H1 (cell line): ENCODE data around the gene SLC39A8. TPM values are rescaled to one million over a fixed set of nuclear protein-coding genes. Genes with fewer than 3 reads are reported as not detected.

ENCODE experiments used
- CTCF ChIA-PET: fragments of 300-600 bp; sonication (Branson Sonifier 250); formaldehyde crosslinking; loops from one replicate; lab custom pipeline; 2021; ENCODE audit not compliant: partially characterized antibody; lab: Charles Lee
- POLR2A ChIA-PET: fragments of 300-600 bp; sonication (Branson Sonifier 250); formaldehyde crosslinking; loops from one replicate; lab custom pipeline; 2021; ENCODE audit warnings: inconsistent platforms; ENCODE audit not compliant: partially characterized antibody; lab: Charles Lee
- DNase-seq, 2 experiments: peaks; one replicate each; pipeline versions ENCODE4 v3.0.0 to v3.0.0-alpha.2; 2010 to 2022; ENCODE audit warnings: low spot score in 2 of 2, low read depth in 1 of 2, mixed read lengths in 1 of 2
- FAIRE-seq: peaks from 2 replicates; lab custom pipeline; 2011; peaks lifted over from hg19 to GRCh38; lab: Jason Lieb, UNC
- H2AFZ ChIP-seq: 2 replicates; pipeline ENCODE4 v1.8.1; 2012; ENCODE audit warnings: low read length, inconsistent platforms
- H2AK5ac ChIP-seq: 2 replicates; pipeline ENCODE4 v1.6.1; 2013; ENCODE audit warnings: low read depth, low read length
- H2BK120ac ChIP-seq: replicated peaks from 2 replicates; pipeline ENCODE3; 2013; ENCODE audit warnings: low read depth, low read length, inconsistent platforms
- H2BK12ac ChIP-seq: 2 replicates; pipeline ENCODE4 v1.6.1; 2013; ENCODE audit warnings: low read depth, low read length
- H2BK15ac ChIP-seq: 2 replicates; pipeline ENCODE4 v1.6.1; 2013; ENCODE audit warnings: low read length
- H2BK20ac ChIP-seq: 2 replicates; pipeline ENCODE4 v1.6.1; 2013; ENCODE audit warnings: low read length
- H2BK5ac ChIP-seq: 2 replicates; pipeline ENCODE4 v1.6.1; 2013; ENCODE audit warnings: low read depth, low read length
- H3K14ac ChIP-seq: 2 replicates; pipeline ENCODE4 v1.6.1; 2013; ENCODE audit warnings: inconsistent platforms; ENCODE audit not compliant: insufficient read length
- H3K18ac ChIP-seq: 2 replicates; pipeline ENCODE4 v1.6.1; 2013; ENCODE audit warnings: low read length; ENCODE audit errors: extremely low read depth
- H3K23ac ChIP-seq: 2 replicates; pipeline ENCODE4 v1.6.1; 2013; ENCODE audit warnings: inconsistent platforms; ENCODE audit not compliant: insufficient read length
- H3K23me2 ChIP-seq: 2 replicates; pipeline ENCODE4 v1.6.1; 2013; ENCODE audit warnings: low read depth, low read length
- H3K27ac ChIP-seq: 2 replicates; pipeline ENCODE4 v1.6.1; 2011; ENCODE audit warnings: low read depth, low read length, inconsistent platforms
- H3K27me3 ChIP-seq, 4 experiments: replicated peaks in 1 of 4; 1 replicate in 1 of 4; 2 replicates in 3 of 4; pipeline versions ENCODE4 v1.6.1 to v1.8.1; 2011 to 2013; ENCODE audit warnings: low read length in 3 of 4, mild to moderate bottlenecking in 3 of 4, inconsistent platforms in 2 of 4, mixed read lengths in 2 of 4, moderate library complexity in 1 of 4; ENCODE audit not compliant: control insufficient read depth in 3 of 4, insufficient read depth in 3 of 4; ENCODE audit errors: extremely low read depth in 1 of 4
- H3K36me3 ChIP-seq, 4 experiments: 2 replicates each; pipeline versions ENCODE4 v1.6.1 to v1.8.1; 2011 to 2013; ENCODE audit warnings: mild to moderate bottlenecking in 4 of 4, low read length in 3 of 4, moderate library complexity in 2 of 4, control low read depth in 1 of 4, inconsistent platforms in 1 of 4; ENCODE audit not compliant: insufficient read depth in 4 of 4, control insufficient read depth in 2 of 4
- H3K4ac ChIP-seq: replicated peaks from 2 replicates; pipeline ENCODE3; 2013; ENCODE audit warnings: low read length, low read depth, mixed read lengths, inconsistent platforms; ENCODE audit not compliant: insufficient read length
- H3K4me1 ChIP-seq, 4 experiments: replicated peaks in 1 of 4; 1 replicate in 1 of 4; 2 replicates in 3 of 4; pipeline versions ENCODE4 v1.6.1 to v1.8.1; 2011 to 2013; ENCODE audit warnings: low read length in 3 of 4, inconsistent platforms in 2 of 4, mixed read lengths in 1 of 4; ENCODE audit not compliant: insufficient read depth in 4 of 4, control insufficient read depth in 3 of 4
- H3K4me2 ChIP-seq, 2 experiments: 2 replicates each; pipeline versions ENCODE4 v1.6.1 to v1.8.1; 2011 to 2013; ENCODE audit warnings: low read depth in 2 of 2, low read length in 2 of 2, control low read depth in 1 of 2, inconsistent platforms in 1 of 2, mild to moderate bottlenecking in 1 of 2; ENCODE audit not compliant: insufficient read depth in 1 of 2
- H3K4me3 ChIP-seq, 4 experiments: fragments of 200-600, 300-600 bp in 1 of 4; sonication (generic), shearing (Covaris generic), sonication (Bioruptor Twin) in 1 of 4; 2 replicates each; pipeline versions ENCODE4 v1.5.1 to v1.8.1; 2011 to 2016; ENCODE audit warnings: low read length in 4 of 4, low read depth in 3 of 4, control low read depth in 2 of 4, inconsistent platforms in 2 of 4, mild to moderate bottlenecking in 2 of 4, mixed read lengths in 1 of 4, moderate library complexity in 1 of 4; ENCODE audit not compliant: insufficient read depth in 2 of 4; ENCODE audit errors: extremely low read depth in 1 of 4
- H3K56ac ChIP-seq: replicated peaks from 2 replicates; pipeline ENCODE3; 2013; ENCODE audit warnings: low read depth, mild to moderate bottlenecking, mixed read lengths, low read length, inconsistent platforms; ENCODE audit not compliant: insufficient read length
- H3K79me1 ChIP-seq: 2 replicates; pipeline ENCODE4 v1.6.1; 2013; ENCODE audit warnings: low read depth, low read length, control low read depth
- H3K79me2 ChIP-seq, 2 experiments: 2 replicates each; pipeline versions ENCODE4 v1.6.1 to v1.8.1; 2012 to 2013; ENCODE audit warnings: low read length in 2 of 2, mild to moderate bottlenecking in 2 of 2, inconsistent platforms in 1 of 2; ENCODE audit not compliant: insufficient read depth in 2 of 2, control insufficient read depth in 1 of 2
- H3K9ac ChIP-seq, 4 experiments: replicated peaks in 1 of 4; 1 replicate in 1 of 4; 2 replicates in 3 of 4; pipeline versions ENCODE4 v1.6.1 to v1.8.1; 2011 to 2013; ENCODE audit warnings: low read depth in 3 of 4, low read length in 3 of 4, control low read depth in 2 of 4, mild to moderate bottlenecking in 2 of 4, moderate library complexity in 2 of 4, inconsistent platforms in 1 of 4; ENCODE audit errors: extremely low read depth in 1 of 4
- H3K9me3 ChIP-seq, 2 experiments: 2 replicates each; pipeline versions ENCODE4 v1.6.1 to v1.8.1; 2012 to 2013; ENCODE audit warnings: mild to moderate bottlenecking in 2 of 2, moderate library complexity in 2 of 2, control low read depth in 1 of 2, inconsistent platforms in 1 of 2, low read depth in 1 of 2, low read length in 1 of 2, mixed read lengths in 1 of 2; ENCODE audit not compliant: insufficient read depth in 2 of 2
- H4K20me1 ChIP-seq, 2 experiments: replicated peaks in 1 of 2; 2 replicates each; pipeline versions ENCODE3 to v1.8.1; 2011 to 2013; ENCODE audit warnings: inconsistent platforms in 2 of 2, low read length in 2 of 2, mild to moderate bottlenecking in 1 of 2; ENCODE audit not compliant: insufficient read depth in 2 of 2, control insufficient read depth in 1 of 2
- H4K5ac ChIP-seq: 2 replicates; pipeline ENCODE4 v1.6.1; 2013; ENCODE audit warnings: low read length, low read depth, mixed read lengths, inconsistent platforms; ENCODE audit not compliant: insufficient read length
- H4K8ac ChIP-seq: 2 replicates; pipeline ENCODE4 v1.8.0; 2013; ENCODE audit warnings: mild to moderate bottlenecking, moderate library complexity, low read length, inconsistent platforms; ENCODE audit not compliant: insufficient read depth; ENCODE audit errors: extremely low read depth
- H4K91ac ChIP-seq: replicated peaks from 2 replicates; pipeline ENCODE3; 2013; ENCODE audit warnings: low read length, mixed read lengths, inconsistent platforms; ENCODE audit not compliant: insufficient read length
- RBBP5 ChIP-seq: IDR thresholded peaks from 2 replicates; pipeline ENCODE4 v1.7.1; 2012; ENCODE audit warnings: low read depth, mild to moderate bottlenecking, inconsistent platforms, low read length, moderate library complexity, borderline replicate concordance
- WGBS, 2 experiments: shearing (Covaris generic) in 1 of 2; methylation state at CpG; one replicate each; pipeline versions ENCODE4 v1.1.6 to v1.1.7; 2013 to 2015; ENCODE audit warnings: low lambda C conversion rate in 2 of 2, mixed read lengths in 2 of 2, inconsistent platforms in 1 of 2, low coverage in 1 of 2, missing lambda C conversion rate in 1 of 2; ENCODE audit not compliant: insufficient replicate concordance in 2 of 2, insufficient coverage in 1 of 2, insufficient read length in 1 of 2; ENCODE audit errors: extremely low coverage in 1 of 2, missing lambda C conversion rate in 1 of 2; 5-methylcytosine and 5-hydroxymethylcytosine counted together
- polyA plus RNA-seq, 7 experiments: library from polyadenylated mRNA; depleted of rRNA in 3 of 7; stranded (reverse) in 5 of 7; unstranded in 2 of 7; fragments of >200 nt in 5 of 7; fragments of 200-250 nt in 2 of 7; gene quantifications; 1 replicate in 5 of 7; 2 replicates in 1 of 7; 4 replicates in 1 of 7; pipeline versions ENCODE4 v1.2.1 to v1.2.3, GENCODE V29; 2011 to 2013; ENCODE audit warnings: missing spikeins in 2 of 7, mixed read lengths in 2 of 7
- total RNA-seq: library from RNA; stranded (reverse); fragmentation: NEBNext Ultra II Directional; extraction: Animal tissue kit (Norgen Biotek cat#: 25700); gene quantifications from 2 replicates; pipeline ENCODE4 v1.2.1, GENCODE V29; 2021

Gene SLC39A8
- total and polyA plus RNA-seq, 2 of the 8 experiments (the other 6 are each of a cell fraction or from before 2014, with no cell fraction given) = 6.4 to 38.7 TPM

DNA sequence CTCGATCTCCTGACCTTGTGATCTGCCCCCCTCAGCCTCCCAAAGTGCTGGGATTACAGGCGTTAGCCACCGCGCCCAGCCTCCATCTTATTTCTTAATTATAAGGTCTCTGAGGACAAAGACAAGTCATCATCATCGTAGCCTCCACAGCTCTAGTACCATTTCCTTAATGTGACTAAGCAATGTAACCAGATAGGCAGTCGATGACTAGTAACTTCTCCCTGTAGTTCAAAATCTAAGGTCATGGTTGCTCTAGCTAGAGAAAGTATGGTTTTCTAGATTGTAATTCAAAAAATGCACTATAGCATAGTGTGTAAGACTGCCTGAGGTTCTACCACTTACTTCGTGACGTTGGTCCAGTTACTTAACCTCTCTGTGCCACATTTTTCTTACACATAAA, 6.9 kb downstream of the SLC39A8 start:
- no peak overlapping the region for H3K4ac ChIP-seq
- no peak overlapping the region for H3K18ac ChIP-seq
- no peak overlapping the region for H3K56ac ChIP-seq
- H3K79me2 ChIP-seq = peaks cover 0 to 20% of the 10 kb centered on the region in 2 experiments; a peak in 1 of 4 replicates
- FAIRE-seq (no peak), DNase-seq (no peak)
- H4K20me1 ChIP-seq = no peaks in the 10 kb centered on the region
- peaks cover 0 to 3% (median 2%) of the 10 kb centered on the region in 4 experiments; a peak in 2 of 7 replicates for H3K27me3 ChIP-seq
- no peak overlapping the region for H4K91ac ChIP-seq
- H3K4me3 ChIP-seq = no peak overlapping the region
- H3K79me1 ChIP-seq = no peaks in the 10 kb centered on the region
- H2BK5ac ChIP-seq = no peak overlapping the region
- H3K14ac ChIP-seq = no peak overlapping the region
- H2BK15ac ChIP-seq = no peak overlapping the region
- no peak overlapping the region for H4K8ac ChIP-seq
- H3K9ac ChIP-seq = no peak overlapping the region
- no peaks in the 10 kb centered on the region for H3K9me3 ChIP-seq
- no peak overlapping the region for H2BK20ac ChIP-seq
- POLR2A ChIA-PET = no interaction called here
- no peak overlapping the region for H3K4me2 ChIP-seq
- no peak for TF ChIP-seq RBBP5
- TF ChIP-seq, all 59 proteins: peak for 0
- Histone ChIP-seq H2BK120ac (no peak overlapping the region), H3K27ac (no peak overlapping the region), H3K23ac (no peak overlapping the region), H2BK12ac (no peak overlapping the region), H3K4me1 (peaks cover 0 to 7% (median 4%) of the 10 kb centered on the region in 4 experiments; a peak in 4 of 7 replicates), H2AFZ (no peak overlapping the region), H3K36me3 (no peaks in the 10 kb centered on the region), H3K23me2 (no peaks in the 10 kb centered on the region), H2AK5ac (no peak overlapping the region), H4K5ac (no peak overlapping the region)
- CTCF ChIA-PET = interaction anchor here (0.6 to 1.4 kb wide), 3 partner anchors 28 to 162 kb away, joined by 3 to 5 read pairs (median 3); no protein-coding TSS in a partner anchor
- 93% methylated on average over 8 of the region's 8 CpGs; no CpG with 5 or more reads in 1 of the 2 experiments for whole genome bisulfite sequencing, 2 experiments
